Bronchial epithelial cell (primary cell): ENCODE measurements around the gene NAPA. TPM values are rescaled to one million over a fixed set of nuclear protein-coding genes. Genes with fewer than 3 reads are reported as not detected.

Source experiments
- DNase-seq: peaks from one replicate; pipeline ENCODE4 v3.0.0-alpha.2; 2010; ENCODE audit warnings: low read depth
- FAIRE-seq: peaks from 2 replicates; lab custom pipeline; 2011; peaks lifted over from hg19 to GRCh38; lab: Jason Lieb, UNC
- H3K27me3 ChIP-seq: 2 replicates; pipeline ENCODE4 v1.5.1; 2011; ENCODE audit warnings: low read length; ENCODE audit not compliant: control insufficient read depth, insufficient read depth
- H3K36me3 ChIP-seq: 2 replicates; pipeline ENCODE4 v1.5.1; 2011; ENCODE audit warnings: low read length; ENCODE audit not compliant: control insufficient read depth, insufficient read depth
- H3K4me3 ChIP-seq: 2 replicates; pipeline ENCODE4 v1.5.1; 2011; ENCODE audit warnings: mild to moderate bottlenecking, low read depth, low read length, control low read depth
- total RNA-seq: library from RNA; depleted of rRNA; stranded (reverse); fragments of >200 nt; gene quantifications from 2 replicates; pipeline ENCODE4 v1.2.1, GENCODE V29; 2014
- TF ChIP-seq, protein P1 (sequence below): IDR thresholded peaks from 2 replicates; pipeline ENCODE4 v1.5.1; 2011; ENCODE audit warnings: mild to moderate bottlenecking, moderate library complexity, low read length, control low read depth, inconsistent platforms; ENCODE audit not compliant: insufficient read depth, severe bottlenecking

The NAPA gene
- total RNA-seq, 1 donor from 2014 or later: 33.2 TPM

DNA sequence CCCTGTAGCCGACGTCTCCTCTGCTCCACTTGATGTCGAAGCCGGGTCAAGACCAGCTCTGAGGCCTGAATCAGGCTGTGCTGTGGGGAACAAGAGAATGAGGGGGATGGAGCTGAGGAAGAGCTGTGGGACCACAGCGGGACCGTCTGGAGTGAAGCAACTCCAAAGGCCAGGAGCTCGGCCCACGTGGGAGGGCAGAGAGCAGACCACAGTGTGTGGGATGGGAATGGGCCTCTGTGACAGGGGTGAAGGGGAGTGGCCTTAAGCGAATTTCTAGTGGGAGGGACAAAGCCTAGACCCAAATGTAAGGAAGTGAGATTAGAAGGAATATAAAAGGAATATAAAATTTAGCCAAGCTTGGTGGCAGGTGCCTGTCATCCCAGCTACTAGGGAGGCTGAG lies 39.4 kb downstream of the NAPA start:
- DNase-seq (no peak), FAIRE-seq (no peak)
- H3K27me3 ChIP-seq: peaks cover 9% of the 10 kb centered on the region
- no peak overlapping the region for H3K4me3 ChIP-seq
- TF ChIP-seq, protein P1, sequence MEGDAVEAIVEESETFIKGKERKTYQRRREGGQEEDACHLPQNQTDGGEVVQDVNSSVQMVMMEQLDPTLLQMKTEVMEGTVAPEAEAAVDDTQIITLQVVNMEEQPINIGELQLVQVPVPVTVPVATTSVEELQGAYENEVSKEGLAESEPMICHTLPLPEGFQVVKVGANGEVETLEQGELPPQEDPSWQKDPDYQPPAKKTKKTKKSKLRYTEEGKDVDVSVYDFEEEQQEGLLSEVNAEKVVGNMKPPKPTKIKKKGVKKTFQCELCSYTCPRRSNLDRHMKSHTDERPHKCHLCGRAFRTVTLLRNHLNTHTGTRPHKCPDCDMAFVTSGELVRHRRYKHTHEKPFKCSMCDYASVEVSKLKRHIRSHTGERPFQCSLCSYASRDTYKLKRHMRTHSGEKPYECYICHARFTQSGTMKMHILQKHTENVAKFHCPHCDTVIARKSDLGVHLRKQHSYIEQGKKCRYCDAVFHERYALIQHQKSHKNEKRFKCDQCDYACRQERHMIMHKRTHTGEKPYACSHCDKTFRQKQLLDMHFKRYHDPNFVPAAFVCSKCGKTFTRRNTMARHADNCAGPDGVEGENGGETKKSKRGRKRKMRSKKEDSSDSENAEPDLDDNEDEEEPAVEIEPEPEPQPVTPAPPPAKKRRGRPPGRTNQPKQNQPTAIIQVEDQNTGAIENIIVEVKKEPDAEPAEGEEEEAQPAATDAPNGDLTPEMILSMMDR: no peak
- no peaks in the 10 kb centered on the region for H3K36me3 ChIP-seq

DNA sequence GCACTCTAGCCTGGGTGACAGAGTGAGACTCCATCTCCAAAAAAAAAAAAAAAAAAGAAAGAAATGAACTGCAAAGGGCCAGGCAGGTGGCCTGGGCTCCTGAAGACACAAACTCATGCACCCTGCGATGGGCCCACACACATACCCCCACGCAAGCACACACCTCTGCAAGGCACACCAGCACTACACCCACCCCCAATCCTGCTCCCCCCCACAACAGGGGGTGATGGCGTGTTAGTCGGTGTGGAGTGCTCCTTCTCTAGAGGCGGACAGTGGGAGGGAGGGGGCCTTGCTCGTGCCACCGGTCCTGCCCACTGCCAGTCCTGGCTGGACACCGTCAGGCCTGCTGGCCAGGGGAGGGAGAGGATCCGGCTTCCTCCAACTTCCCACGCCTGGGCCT lies 41.5 kb downstream of the NAPA start:
- no peak for DNase-seq
- no peak overlapping the region for H3K4me3 ChIP-seq
- peaks cover 27% of the 10 kb centered on the region for H3K27me3 ChIP-seq
- no peak for FAIRE-seq
- H3K36me3 ChIP-seq: no peaks in the 10 kb centered on the region
- TF ChIP-seq, protein P1: no peak

DNA sequence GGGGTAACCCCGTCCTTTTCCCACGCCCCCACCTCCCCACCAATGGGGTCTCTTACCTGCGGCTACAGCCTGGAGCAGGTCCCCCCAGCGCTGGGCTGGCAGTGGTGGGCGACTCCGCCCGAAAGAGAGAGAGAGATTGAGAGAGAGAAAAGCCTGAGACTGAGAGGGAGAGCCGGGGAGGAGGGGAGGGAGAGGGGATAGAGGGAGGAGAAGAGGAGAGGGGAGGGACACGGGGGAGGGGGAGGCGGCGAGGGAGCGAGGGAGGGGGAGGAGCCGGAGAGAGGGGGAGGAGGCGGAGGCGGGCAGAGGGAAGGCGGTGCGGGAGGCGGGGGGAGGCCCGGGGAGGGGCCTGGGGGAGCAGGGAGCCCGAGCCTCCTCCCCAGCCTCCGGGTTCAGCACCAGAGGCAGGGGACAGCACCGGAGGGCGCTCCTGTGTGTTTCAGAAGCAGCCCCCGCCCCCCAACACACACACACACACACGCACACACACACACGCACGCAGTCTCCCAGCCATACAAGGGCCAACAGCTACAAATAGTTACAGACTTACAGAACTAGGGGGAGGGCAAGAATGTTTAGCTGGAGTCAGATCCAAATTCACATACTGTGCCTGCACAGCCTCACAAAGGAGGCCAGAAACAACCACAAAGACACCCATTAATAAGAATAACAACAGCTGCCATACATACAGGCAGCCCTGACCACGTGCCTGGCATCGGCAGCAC lies 43.0 kb downstream of the NAPA start, which contains the start of gene SLC8A2:
Gene SLC8A2, minus strand, starts transcription at position 161 of the 725 bp plus-strand sequence. CDS start 5,490 bp downstream, outside the sequence.
- H3K27me3 ChIP-seq: peaks cover 27% of the 10 kb centered on the region
- no peak within 1 kb of the TSS for H3K4me3 ChIP-seq
- no peak for FAIRE-seq

DNA sequence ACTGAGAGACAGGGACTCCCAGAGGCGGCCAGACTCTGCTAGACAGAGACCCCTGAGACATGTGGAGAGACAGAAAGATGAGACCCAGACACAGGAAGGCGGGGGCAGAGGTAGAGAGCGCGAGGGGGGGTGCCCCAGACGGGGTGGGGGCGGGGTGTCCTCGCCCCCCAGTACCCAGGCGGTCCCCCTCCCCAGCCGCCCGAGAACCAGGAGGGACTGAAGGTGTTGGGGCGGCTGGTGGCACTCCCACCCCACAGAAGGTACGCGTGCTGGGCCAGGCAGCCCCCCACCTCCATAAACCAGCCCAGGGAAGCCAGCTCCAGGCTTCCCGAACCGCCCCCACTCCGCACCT lies 43.5 kb downstream of the NAPA start:
- DNase-seq: no peak
- TF ChIP-seq, protein P1: no peak
- Histone ChIP-seq H3K27me3 (peaks cover 27% of the 10 kb centered on the region), H3K36me3 (no peaks in the 10 kb centered on the region), H3K4me3 (no peak overlapping the region)
- FAIRE-seq: no peak

More for the DNA sequence above, 43.0 kb downstream of the NAPA start, which contains the start of gene SLC8A2:
- H3K36me3 ChIP-seq: no peaks in the 10 kb centered on the region
- peak; percentile 12 for DNase-seq
- TF ChIP-seq, protein P1: no peak

DNA sequence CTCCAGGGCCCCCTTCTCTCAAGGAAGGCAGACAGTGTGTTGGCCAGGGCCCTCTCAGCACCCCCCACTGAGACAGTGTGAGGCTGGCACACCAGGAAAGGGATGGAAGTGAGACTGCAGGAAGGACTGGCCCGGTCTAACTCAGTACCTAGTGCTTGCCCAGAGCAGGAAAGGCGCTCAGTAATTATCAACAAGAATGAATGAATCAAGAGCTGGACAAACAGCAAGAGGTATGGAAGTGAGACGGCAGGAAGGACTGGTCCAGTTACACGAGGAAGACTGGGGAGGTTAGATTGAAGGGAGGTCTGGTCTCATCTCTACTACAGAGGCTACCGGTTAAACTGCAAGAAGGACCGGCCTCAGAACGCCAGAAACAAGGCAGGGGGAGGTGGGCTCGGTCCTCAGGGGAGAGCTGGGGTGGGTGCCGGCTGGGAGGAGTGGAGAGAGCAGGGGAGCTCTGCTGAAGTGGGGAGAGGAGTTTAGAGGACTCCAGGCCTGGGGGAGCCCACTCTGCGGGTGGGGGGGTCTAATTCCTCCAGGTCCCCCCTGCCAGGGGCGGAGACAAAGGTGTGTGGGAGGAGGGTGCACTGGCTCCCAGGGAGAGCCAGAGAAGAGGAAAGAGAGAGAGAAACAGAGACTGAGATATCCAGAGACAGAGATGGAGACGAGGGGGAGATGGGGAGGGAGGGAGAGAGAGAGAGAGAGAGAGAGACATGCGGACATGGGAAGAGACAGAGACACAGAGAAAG lies 44.2 kb downstream of the NAPA start:
- DNase-seq (no peak), FAIRE-seq (no peak)
- no peak overlapping the region for H3K4me3 ChIP-seq
- TF ChIP-seq, protein P1: no peak
- H3K27me3 ChIP-seq: peaks cover 27% of the 10 kb centered on the region
- no peaks in the 10 kb centered on the region for H3K36me3 ChIP-seq
